SU-DHL-6 (cell line): ENCODE results near the gene TMEM151A.

Experiments used
- H2AFZ ChIP-seq: fragments of 200-600 bp; sonication (generic); 2 replicates; pipeline ENCODE4 v1.6.1; 2014; ENCODE audit warnings: low read depth, mild to moderate bottlenecking, moderate library complexity, mixed read lengths, antibody characterized with exemption, low read length; ENCODE audit not compliant: severe bottlenecking
- H3F3A ChIP-seq: fragments of 200-600 bp; shearing (Covaris generic); 2 replicates; pipeline ENCODE4 v1.6.0; 2016; ENCODE audit warnings: antibody characterized with exemption, mild to moderate bottlenecking; ENCODE audit not compliant: insufficient read depth
- H3K27ac ChIP-seq: fragments of 200-600 bp; sonication (generic); 2 replicates; pipeline ENCODE4 v1.5.1; 2016; ENCODE audit warnings: low read depth, mild to moderate bottlenecking, low read length, moderate library complexity, mixed read lengths
- H3K27me3 ChIP-seq: fragments of 200-600 bp; sonication (generic), shearing (Covaris generic); 2 replicates; pipeline ENCODE4 v1.6.0; 2014; ENCODE audit warnings: mild to moderate bottlenecking, low read length
- H3K36me3 ChIP-seq: fragments of 200-600 bp; sonication (generic); 2 replicates; pipeline ENCODE4 v1.6.1; 2014; ENCODE audit warnings: mild to moderate bottlenecking, low read length, mixed read lengths
- H3K4me2 ChIP-seq: fragments of 300-600, 200-600 bp; shearing (Covaris generic), sonication (generic); 2 replicates; pipeline ENCODE4 v1.6.0; 2014; ENCODE audit warnings: low read length, low read depth, mild to moderate bottlenecking; ENCODE audit not compliant: poor library complexity, severe bottlenecking
- H3K4me3 ChIP-seq: fragments of 200-600 bp; sonication (generic); 2 replicates; pipeline ENCODE4 v1.5.1; 2014; ENCODE audit warnings: antibody characterized with exemption, low read length, mild to moderate bottlenecking, mixed read lengths; ENCODE audit not compliant: insufficient read depth, poor library complexity, severe bottlenecking
- H3K79me2 ChIP-seq: fragments of 200-600 bp; sonication (generic); 2 replicates; pipeline ENCODE4 v1.6.1; 2014; ENCODE audit warnings: mild to moderate bottlenecking, low read length, moderate library complexity; ENCODE audit not compliant: insufficient read depth
- H3K9ac ChIP-seq: fragments of 200-600 bp; sonication (generic); 2 replicates; pipeline ENCODE4 v1.7.0; 2014; ENCODE audit warnings: mild to moderate bottlenecking, low read length
- H3K9me2 ChIP-seq: fragments of 200-600 bp; sonication (generic); replicated peaks from 2 replicates; pipeline ENCODE4 v1.6.1; 2014; ENCODE audit warnings: low read length; ENCODE audit not compliant: insufficient read depth
- H3K9me3 ChIP-seq: fragments of 200-600 bp; sonication (generic); 2 replicates; pipeline ENCODE4 v1.6.1; 2014; ENCODE audit warnings: low read length, mixed read lengths; ENCODE audit not compliant: insufficient read depth
- H4K20me1 ChIP-seq: fragments of 200-600 bp; sonication (generic); 2 replicates; pipeline ENCODE4 v1.6.1; 2014; ENCODE audit warnings: low read depth, mild to moderate bottlenecking, antibody characterized with exemption, low read length, moderate library complexity, mixed read lengths
- EZH2phosphoT487 ChIP-seq: fragments of 200-600 bp; sonication (generic), shearing (Covaris generic); conservative IDR thresholded peaks from 2 replicates; pipeline ENCODE4 v1.6.1; 2018; ENCODE audit warnings: mild to moderate bottlenecking, antibody characterized with exemption, low read length, moderate library complexity, mixed read lengths
- TF ChIP-seq, protein P1 (sequence below): fragments of 200-600 bp; sonication (generic); IDR thresholded peaks from one replicate; pipeline ENCODE4 v1.5.1; 2017; ENCODE audit warnings: antibody characterized with exemption, mild to moderate bottlenecking, low read length, moderate library complexity; ENCODE audit not compliant: insufficient read depth, poor library complexity, severe bottlenecking

TMEM151A gene

DNA sequence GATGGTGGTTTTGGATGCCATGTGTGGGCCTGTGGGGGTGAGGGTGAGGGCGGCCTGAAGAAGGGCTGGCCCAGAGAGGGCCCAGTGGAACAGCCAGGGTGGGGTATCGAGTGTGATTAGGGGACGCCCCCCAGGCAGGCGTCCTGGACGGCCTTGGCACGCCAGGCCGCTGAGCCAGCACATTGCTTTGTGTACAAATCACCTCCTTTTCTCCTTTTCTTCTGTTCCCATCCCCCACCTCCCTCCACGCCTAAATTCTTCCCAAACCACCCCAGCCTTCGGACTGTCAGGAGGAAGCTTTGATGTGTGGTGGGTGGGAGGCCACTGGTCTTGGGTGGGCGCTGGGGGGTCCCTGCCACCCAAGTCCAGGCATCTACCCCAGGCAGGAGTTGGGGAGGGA, 33.0 kb downstream of the TMEM151A start:
- H3K27ac ChIP-seq = no peak overlapping the region
- H3K9me2 ChIP-seq = no peaks in the 10 kb centered on the region

DNA sequence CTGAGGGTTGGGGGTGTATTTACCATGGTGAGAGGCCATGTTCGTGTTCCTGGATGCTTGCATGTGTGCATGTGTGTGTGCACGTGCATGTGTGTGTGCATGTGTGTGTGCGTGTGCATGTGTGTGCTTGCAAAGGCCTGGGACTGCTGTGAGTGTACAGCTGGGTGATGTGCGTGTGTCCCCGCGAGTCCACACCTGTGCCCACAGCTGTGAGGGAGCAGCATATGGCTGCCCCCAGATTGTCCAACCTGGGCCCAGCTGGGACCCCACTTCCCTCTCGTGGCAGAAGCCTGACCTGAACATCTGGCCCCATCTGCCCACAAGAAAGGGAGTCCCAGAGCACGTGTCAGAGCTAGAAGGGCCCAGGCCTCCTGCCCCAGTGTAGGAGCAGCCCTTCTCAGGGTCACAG, 33.6 kb downstream of the TMEM151A start:
- Histone ChIP-seq H3F3A (no peaks in the 10 kb centered on the region), H3K4me2 (no peak overlapping the region), H3K27ac (no peak overlapping the region), H2AFZ (no peak overlapping the region), H3K9me3 (no peaks in the 10 kb centered on the region), H3K9me2 (no peaks in the 10 kb centered on the region), H4K20me1 (no peaks in the 10 kb centered on the region), H3K27me3 (no peaks in the 10 kb centered on the region), H3K9ac (no peak overlapping the region), H3K79me2 (no peaks in the 10 kb centered on the region), H3K36me3 (no peaks in the 10 kb centered on the region), H3K4me3 (no peak overlapping the region)
- TF ChIP-seq EZH2phosphoT487 = no peak
- TF ChIP-seq, protein P1, sequence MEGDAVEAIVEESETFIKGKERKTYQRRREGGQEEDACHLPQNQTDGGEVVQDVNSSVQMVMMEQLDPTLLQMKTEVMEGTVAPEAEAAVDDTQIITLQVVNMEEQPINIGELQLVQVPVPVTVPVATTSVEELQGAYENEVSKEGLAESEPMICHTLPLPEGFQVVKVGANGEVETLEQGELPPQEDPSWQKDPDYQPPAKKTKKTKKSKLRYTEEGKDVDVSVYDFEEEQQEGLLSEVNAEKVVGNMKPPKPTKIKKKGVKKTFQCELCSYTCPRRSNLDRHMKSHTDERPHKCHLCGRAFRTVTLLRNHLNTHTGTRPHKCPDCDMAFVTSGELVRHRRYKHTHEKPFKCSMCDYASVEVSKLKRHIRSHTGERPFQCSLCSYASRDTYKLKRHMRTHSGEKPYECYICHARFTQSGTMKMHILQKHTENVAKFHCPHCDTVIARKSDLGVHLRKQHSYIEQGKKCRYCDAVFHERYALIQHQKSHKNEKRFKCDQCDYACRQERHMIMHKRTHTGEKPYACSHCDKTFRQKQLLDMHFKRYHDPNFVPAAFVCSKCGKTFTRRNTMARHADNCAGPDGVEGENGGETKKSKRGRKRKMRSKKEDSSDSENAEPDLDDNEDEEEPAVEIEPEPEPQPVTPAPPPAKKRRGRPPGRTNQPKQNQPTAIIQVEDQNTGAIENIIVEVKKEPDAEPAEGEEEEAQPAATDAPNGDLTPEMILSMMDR = no peak

More for the DNA sequence above, 33.0 kb downstream of the TMEM151A start:
- Histone ChIP-seq H3F3A (no peaks in the 10 kb centered on the region), H3K4me3 (no peak overlapping the region), H3K4me2 (no peak overlapping the region), H3K9ac (no peak overlapping the region), H4K20me1 (no peaks in the 10 kb centered on the region), H3K79me2 (no peaks in the 10 kb centered on the region), H3K27me3 (no peaks in the 10 kb centered on the region), H3K9me3 (no peaks in the 10 kb centered on the region), H3K36me3 (no peaks in the 10 kb centered on the region), H2AFZ (no peak overlapping the region)
- TF ChIP-seq, protein P1 = no peak

DNA sequence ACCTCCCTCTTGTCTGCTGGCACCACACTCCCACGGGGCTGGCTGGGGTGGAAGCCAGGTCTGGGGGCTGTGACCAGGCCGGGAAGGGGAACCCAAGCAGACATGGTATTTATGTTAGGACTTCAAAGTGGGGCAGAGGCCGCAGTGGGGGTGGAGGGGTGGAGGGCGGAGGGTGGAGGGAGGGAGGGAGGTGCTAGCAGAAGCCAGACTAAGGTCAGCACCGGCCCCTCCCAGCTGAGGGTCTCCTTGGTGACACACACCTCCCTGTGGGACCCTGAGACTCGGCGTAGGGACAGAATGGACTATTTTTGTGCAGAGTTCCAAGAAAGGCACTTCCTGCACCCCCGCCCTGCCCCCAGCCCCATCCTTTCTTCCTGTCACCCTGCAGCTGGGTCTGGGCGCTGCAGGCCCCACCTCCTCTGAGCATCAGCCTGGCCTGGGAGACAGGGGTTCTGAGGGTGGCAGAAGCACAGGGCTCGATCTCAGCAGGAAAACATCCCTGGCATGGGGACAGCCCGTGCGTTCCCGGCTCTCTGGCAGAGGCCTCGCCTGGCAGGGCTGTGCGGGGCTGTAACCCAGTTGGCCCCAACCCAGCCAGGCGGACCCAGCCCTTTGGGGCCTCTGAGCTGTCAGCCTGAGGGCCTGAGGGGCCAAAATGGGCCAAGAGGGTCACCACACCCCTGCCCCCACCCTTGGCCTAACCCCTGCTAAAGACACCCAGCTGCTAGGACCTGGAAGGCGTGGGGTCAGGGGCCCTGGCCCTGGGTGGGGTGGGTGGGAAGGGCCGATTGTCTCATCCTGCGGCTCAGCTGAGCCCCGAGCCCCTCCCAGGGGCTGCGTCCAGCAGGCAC, 34.8 kb downstream of the TMEM151A start:
- TF ChIP-seq, protein P1 = no peak
- no peak for TF ChIP-seq EZH2phosphoT487
- Histone ChIP-seq H4K20me1 (no peaks in the 10 kb centered on the region), H3K4me2 (no peak overlapping the region), H3K27me3 (no peaks in the 10 kb centered on the region), H3K9me2 (no peaks in the 10 kb centered on the region), H3K27ac (no peak overlapping the region), H3K9me3 (no peaks in the 10 kb centered on the region), H3K4me3 (no peak overlapping the region), H3K79me2 (no peaks in the 10 kb centered on the region), H3K9ac (no peak overlapping the region), H2AFZ (no peak overlapping the region), H3F3A (no peaks in the 10 kb centered on the region), H3K36me3 (no peaks in the 10 kb centered on the region)
